ENCODE results near the gene PEAK3. TPM values are rescaled to one million over a fixed set of nuclear protein-coding genes. Genes with fewer than 3 reads are reported as not detected.

PEAK3 gene
- polyA plus RNA-seq, 3 donors: 2.4 to 6.3 (median 2.9) TPM

- peak overlapping the region; percentile 27 to 81 for H3K4me3 Mint-ChIP-seq
- no peak for DNase-seq
- H3K4me3 ChIP-seq (replicated peaks in 1 of 3; ENCODE audit: low read depth in 2 of 3, low read length in 3 of 3): peak overlapping the region in 2 of 3 experiments; percentile 12 to 57
- peaks cover 21 to 36% of the 10 kb centered on the region in 2 donors for H3K36me3 Mint-ChIP-seq
- peaks cover 9 to 17% of the 10 kb centered on the region in 2 donors for H3K36me3 ChIP-seq (replicated peaks in 1 of 2; ENCODE audit: control insufficient read depth in 1 of 2, insufficient read depth in 2 of 2, low read length in 2 of 2)
- 93% methylated on average over 9 of the region's 26 CpGs for WGBS (ENCODE audit: insufficient coverage)
- no peak overlapping the region for H2AFZ ChIP-seq (ENCODE audit: insufficient read depth, low read depth, low read length, poor library complexity, severe bottlenecking)
- H3K27ac ChIP-seq (ENCODE audit: low read depth in 1 of 2, low read length in 2 of 2): no peak overlapping the region
- intact Hi-C loops (cut with micrococcal nuclease): loop anchor here (1.0 to 10.0 kb wide), 2 partner anchors 9 to 114 kb away; no protein-coding TSS in a partner anchor
- H3K79me2 ChIP-seq (ENCODE audit: insufficient read depth, low read length): peaks cover 42% of the 10 kb centered on the region
- H3K9me3 Mint-ChIP-seq: peaks cover 0 to 2% (median 0%) of the 10 kb centered on the region in 7 donors
- peaks cover 2 to 4% (median 3%) of the 10 kb centered on the region in 3 donors for H3K27me3 Mint-ChIP-seq (ENCODE audit: low read depth in 3 of 3)
- peaks cover 42% of the 10 kb centered on the region for H4K20me1 ChIP-seq (ENCODE audit: insufficient read depth, low read length)
- H3K27me3 ChIP-seq (ENCODE audit: control insufficient read depth in 2 of 2, insufficient read depth in 2 of 2, low read length in 2 of 2): no peaks in the 10 kb centered on the region
- no peak for TF ChIP-seq CTCF (IDR thresholded peaks at IDR 0.05)
- peak overlapping the region; percentile 63 for H3K4me2 ChIP-seq (replicated peaks; ENCODE audit: extremely low read depth, low read length, poor library complexity, severe bottlenecking)
- peak overlapping the region in 1 of 7 donors; percentile 50 for H3K27ac Mint-ChIP-seq
- no peak overlapping the region for H3K9ac ChIP-seq (ENCODE audit: insufficient read depth, low read length, poor library complexity, severe bottlenecking)
- peaks cover 44% of the 10 kb centered on the region for H3K4me1 Mint-ChIP-seq
- no peaks in the 10 kb centered on the region for H3K9me3 ChIP-seq (replicated peaks in 1 of 2; ENCODE audit: control insufficient read depth in 1 of 2, insufficient read depth in 1 of 2, low read length in 2 of 2)
- peaks cover 27 to 45% of the 10 kb centered on the region in 2 donors for H3K4me1 ChIP-seq (ENCODE audit: control insufficient read depth in 1 of 2, insufficient read depth in 2 of 2, low read length in 2 of 2)
Observed at GRCh38 chr19:2280633-2281264, 1.2 kb downstream of the PEAK3 start.

DNA sequence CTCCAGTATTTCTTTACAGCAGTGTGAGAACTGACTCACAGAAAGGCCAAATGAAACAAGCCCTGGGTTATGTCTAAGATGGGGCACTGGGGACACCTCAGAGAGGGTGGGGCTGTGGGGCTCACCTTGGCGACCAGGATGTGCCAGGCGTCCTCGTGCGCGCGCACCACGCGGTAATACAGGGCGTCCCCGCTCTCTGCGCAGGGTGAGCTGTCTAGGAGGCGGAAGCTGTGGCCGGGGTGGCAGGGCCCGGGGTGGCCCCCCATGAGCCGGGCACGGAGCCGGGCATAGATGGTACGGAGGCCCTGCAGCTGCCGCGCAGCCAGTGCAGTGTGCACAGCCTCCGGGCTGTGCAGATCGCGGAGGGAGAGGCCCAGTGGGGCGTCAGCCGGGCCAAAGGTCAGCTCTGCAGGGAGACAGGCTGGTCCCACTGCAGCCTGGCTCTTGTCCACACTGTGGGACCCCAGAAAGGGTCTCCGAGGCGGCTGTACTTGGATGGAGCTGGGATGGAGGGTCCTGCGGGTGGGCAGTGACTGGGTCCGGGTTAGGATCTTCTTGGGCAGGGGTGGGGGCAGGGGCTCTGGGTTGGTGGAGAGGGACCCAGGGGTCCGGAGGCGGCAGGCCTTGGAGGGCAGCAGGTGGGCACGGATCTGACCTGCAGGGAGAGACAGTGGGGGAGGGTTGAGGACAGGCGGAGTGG is 3.4 kb downstream of the PEAK3 start:
- H3K4me3 Mint-ChIP-seq: no peak overlapping the region

More for the DNA sequence above, 3.4 kb downstream of the PEAK3 start:
- H3K36me3 ChIP-seq (replicated peaks in 1 of 2; ENCODE audit: control insufficient read depth in 1 of 2, insufficient read depth in 2 of 2, low read length in 2 of 2): peaks cover 12 to 22% of the 10 kb centered on the region in 2 donors
- peaks cover 58% of the 10 kb centered on the region for H3K79me2 ChIP-seq (ENCODE audit: insufficient read depth, low read length)
- no peak overlapping the region for H3K27ac ChIP-seq (ENCODE audit: low read depth in 1 of 2, low read length in 2 of 2)
- TF ChIP-seq CTCF (IDR thresholded peaks at IDR 0.05): no peak
- no peak for DNase-seq
- Mint-ChIP-seq H3K4me1 (peaks cover 52% of the 10 kb centered on the region), H3K36me3 (peaks cover 24 to 48% of the 10 kb centered on the region in 2 donors), H3K27ac (no peak overlapping the region), H3K27me3 (ENCODE audit: low read depth in 3 of 3) (peaks cover 0 to 7% (median 2%) of the 10 kb centered on the region in 3 donors), H3K9me3 (peaks cover 0 to 2% (median 0%) of the 10 kb centered on the region in 7 donors)
- H3K4me2 ChIP-seq (replicated peaks; ENCODE audit: extremely low read depth, low read length, poor library complexity, severe bottlenecking): no peak overlapping the region
- 88% methylated on average over 29 of the region's 33 CpGs for WGBS (ENCODE audit: insufficient coverage)
- no peak overlapping the region for H3K4me3 ChIP-seq (replicated peaks in 1 of 3; ENCODE audit: low read depth in 2 of 3, low read length in 3 of 3)
- no peaks in the 10 kb centered on the region for H3K27me3 ChIP-seq (ENCODE audit: control insufficient read depth in 2 of 2, insufficient read depth in 2 of 2, low read length in 2 of 2)
- peaks cover 63% of the 10 kb centered on the region for H4K20me1 ChIP-seq (ENCODE audit: insufficient read depth, low read length)
- intact Hi-C loops (cut with micrococcal nuclease): loop anchor here (5.0 to 10.0 kb wide), 2 partner anchors 39 to 336 kb away; no protein-coding TSS in a partner anchor
- H3K4me1 ChIP-seq (ENCODE audit: control insufficient read depth in 1 of 2, insufficient read depth in 2 of 2, low read length in 2 of 2): peaks cover 46 to 55% of the 10 kb centered on the region in 2 donors
- H2AFZ ChIP-seq (ENCODE audit: insufficient read depth, low read depth, low read length, poor library complexity, severe bottlenecking): no peak overlapping the region
- no peak overlapping the region for H3K9ac ChIP-seq (ENCODE audit: insufficient read depth, low read length, poor library complexity, severe bottlenecking)
- H3K9me3 ChIP-seq (replicated peaks in 1 of 2; ENCODE audit: control insufficient read depth in 1 of 2, insufficient read depth in 1 of 2, low read length in 2 of 2): no peaks in the 10 kb centered on the region
